GM18909 (cell line): ENCODE measurements around the gene SIGMAR1.
"Not testable (repeated sequence)": the region's sequence is repeated elsewhere in the genome, so short reads cannot be mapped to it uniquely, and the experiment has no call there.

Source experiments
- ATAC-seq: cut with Tn5 transposase; IDR thresholded peaks from one replicate; pipeline ENCODE4 v1.9.1; 2021; ENCODE audit warnings: mild to moderate bottlenecking; ENCODE audit not compliant: unreplicated experiment, poor library complexity

The SIGMAR1 gene

DNA sequence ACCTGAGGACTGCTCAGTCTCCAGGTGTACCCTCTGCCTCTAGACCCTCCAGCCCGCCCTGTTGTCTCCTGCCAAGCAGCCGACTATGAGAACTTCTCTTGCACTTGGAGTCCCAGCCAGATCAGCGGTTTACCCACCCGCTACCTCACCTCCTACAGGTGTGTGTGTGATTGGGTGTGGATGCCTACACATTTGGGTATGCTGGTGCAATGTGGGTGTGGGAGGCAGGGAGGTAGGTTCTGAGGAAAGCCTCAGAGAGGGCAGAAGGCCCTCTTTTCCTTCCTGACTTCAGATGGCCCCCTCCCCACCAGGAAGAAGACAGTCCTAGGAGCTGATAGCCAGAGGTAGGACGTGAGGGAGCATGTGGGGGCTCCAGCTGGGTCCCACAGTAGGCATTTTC, 19.4 kb upstream of the SIGMAR1 start:
- ATAC-seq: no peak

DNA sequence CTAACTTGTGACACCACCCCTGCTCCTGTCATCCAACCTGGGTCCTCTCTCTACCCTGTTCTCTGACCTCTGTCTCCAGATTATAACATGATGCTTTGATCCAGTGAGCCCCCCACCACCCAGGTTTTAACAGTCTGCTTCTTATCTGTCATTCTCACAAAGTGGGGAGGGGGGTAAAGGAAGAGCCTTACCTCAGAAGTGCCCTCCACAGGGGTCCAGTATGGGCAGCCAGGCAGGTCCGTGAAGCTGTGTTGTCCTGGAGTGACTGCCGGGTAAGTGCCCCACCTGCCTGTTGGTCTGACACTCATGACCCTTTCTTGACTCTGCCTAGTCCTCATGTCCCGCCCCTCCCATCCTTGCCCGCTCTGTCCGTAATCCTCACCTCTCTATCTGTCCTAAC, 17.8 kb upstream of the SIGMAR1 start:
- ATAC-seq: no peak

DNA sequence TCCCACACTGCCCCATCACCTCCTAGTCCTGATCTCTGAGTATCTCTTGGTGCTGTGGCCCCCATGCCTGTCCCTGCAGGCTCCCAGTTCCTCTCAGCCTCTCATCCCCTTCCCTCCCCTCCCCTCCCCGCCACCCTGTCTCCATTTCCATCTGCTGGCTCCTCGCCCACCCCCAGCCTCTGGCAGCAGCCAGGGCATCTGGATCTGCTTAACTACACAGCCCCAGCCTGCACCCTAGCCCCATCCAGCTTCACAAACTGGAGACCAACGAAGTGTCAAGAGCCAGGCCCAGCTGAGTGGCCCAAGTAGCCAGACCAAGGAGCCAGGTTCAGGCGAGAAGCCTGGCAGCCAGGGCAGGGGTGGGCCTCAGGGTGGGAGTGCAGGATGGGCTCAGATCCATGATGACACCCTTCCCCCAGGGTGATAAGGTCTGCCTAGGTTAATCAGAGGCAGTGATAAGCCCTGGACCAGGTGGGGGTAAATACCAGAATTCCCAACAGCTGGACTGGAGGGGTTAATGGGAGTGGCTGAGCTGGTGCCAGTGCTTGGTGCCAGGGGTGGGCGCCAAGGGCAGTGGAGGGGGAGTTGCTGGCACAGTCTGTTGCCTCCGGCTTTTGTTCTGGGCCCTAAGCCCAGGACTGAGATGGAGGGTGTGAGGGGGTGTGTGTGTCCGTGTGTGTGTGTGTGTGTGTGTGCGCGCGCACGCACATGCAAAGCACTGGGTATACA, 16.9 kb upstream of the SIGMAR1 start:
- ATAC-seq: no peak

DNA sequence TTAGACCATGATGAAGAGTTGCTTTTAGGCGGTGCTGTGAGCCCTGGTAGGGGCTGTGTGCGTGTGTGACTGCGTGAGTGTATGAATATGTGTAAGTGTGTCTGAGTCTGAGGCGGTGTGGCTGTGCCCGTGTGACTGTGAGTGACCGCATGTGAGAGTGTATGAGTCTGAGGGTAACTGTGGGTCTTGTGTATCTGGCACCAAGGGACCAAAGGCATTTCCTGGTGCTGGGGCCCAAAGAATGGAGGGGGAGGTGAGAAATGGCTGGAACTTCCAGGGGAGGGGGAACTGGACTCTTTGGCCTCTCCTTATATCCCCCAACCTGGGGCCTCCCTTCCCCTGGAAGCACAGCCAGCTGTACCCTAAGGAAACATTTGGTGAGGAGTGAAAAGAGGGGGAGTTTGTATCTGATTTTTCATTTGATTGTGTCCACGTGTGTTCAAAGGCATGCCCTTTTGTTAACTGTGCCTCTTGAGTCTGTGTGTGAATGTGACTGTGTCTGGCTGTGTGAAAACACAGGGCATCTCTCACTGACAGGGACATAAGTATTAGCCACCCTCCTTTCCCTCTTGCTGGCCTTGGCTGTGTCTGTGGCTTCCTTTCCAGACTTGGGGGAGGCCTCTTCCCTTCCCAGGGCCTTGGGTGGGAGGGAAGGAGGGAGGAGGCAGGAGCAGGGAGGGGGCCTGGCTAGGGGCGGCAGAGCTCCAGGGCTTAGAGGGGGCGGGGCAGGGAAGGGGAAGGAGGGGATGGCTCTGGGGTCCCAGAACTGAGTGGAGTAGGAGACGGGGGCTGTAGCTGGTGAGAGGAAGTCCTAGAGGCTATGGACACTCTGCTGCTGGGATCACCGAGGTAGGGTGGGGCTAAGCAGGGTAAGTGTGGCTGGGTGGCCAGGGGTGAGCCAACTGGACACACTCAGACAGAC, 15.8 kb upstream of the SIGMAR1 start:
- ATAC-seq: no peak

DNA sequence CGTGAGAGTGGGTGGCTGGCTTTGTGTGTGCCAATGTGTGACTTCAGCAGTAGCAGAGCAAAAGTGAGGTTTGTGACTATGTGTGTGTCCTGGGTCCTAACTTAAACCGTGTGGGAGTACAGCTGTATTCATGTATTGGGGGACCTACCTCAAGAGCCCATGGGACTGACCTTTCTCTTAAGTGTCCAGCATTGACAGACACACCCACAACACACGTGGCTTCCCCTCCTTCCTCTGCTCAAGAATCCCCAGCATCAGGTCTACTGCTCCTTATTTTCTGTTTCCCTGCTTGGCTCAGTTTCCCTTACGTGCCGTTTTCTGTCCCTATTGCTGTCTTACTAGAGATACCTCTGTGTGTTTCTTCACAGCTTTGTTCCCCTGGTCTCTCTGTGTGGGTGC, 15.0 kb upstream of the SIGMAR1 start:
- no peak for ATAC-seq

DNA sequence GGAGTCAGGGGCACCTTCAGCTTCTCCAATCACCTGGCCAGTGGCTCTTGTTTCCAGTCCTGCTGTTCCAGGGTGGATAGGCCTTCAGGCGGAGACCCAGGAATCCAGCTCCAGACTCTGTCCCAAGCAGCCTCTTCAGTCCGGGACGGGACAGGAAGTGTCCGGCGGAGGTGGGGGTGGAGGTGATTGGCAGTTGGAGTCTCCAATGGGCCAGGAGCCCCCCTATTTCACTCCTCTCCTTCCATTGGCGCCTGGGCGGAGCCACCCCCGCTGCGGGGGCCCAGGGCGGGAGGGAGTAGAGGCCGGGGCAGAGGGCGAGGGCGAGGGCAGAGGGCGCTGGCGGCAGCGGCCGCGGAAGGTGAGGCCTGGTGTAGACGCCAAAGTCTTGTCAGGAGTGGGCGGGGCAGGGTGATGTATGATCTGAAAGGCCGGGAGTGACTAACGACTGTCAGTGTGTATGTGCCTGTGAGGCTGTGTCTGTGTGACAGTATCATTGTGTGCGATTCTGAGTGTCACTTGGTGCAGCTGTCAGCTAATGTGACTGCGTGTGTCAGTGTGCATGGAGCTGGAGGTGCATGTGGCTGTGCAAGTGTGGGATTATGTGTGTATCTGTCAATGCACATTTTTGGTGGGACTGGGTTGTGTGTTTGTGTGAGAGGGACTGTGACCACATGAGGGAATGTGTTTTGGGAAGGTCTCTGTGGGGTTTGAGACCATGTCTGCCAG, 14.5 kb upstream of the SIGMAR1 start, which contains the start of gene IL11RA:
Gene IL11RA, plus strand, starts transcription at position 310 of the 726 bp plus-strand sequence. CDS start 3,033 bp downstream, outside the sequence.
- no peak for ATAC-seq

DNA sequence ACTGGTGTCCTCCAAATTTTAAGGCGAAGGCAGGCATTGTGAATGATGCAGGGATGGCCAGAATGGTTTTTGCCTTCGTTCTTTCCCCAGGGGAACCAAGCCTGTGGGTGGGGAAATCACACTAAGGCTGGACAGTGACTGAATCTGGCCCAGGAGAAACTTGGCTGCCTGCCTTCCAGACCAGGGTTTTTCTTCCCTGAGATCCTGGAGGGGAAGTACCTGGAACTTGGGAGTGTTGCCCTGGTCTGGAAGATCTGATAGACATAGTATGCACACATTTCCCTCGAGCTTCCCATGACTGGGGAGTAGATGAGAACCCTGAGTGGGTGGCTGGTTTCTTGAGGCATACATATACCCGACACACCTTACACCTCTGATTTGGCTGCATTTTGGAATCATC, 13.7 kb upstream of the SIGMAR1 start:
- ATAC-seq: no peak

DNA sequence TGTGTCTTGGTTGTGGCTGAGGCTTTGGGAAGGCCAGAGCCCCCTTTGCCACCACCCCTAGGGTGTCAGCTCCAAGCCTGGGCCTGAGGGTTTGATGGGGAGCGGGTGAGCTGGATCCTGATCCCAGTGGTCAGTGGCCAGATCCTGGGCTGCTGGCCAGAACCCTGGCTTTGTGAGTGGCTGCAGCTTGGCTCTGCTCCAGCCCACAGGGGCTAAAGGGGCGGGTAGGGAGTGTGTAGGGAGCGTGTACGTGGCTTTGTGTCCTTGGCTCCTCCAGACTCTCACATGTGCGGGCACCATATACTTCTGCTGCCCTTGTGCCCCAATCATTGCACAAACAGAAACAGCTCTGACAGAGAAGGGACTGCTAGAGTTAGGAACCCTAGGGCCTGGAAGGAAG, 13.2 kb upstream of the SIGMAR1 start:
- ATAC-seq: no peak

DNA sequence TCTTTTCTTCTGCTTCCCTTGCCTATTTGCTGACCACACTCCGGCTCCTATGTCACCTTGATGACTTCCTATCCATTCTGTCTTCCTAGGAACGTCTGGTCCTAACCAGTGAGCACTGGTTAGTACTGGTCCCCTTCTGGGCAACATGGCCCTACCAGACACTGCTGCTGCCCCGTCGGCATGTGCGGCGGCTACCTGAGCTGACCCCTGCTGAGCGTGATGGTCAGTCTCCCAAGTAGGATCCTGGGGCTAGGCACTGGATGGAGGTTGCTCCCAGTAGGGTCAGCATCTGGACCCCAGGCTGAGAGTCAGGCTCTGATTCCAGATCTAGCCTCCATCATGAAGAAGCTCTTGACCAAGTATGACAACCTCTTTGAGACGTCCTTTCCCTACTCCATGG, 11.1 kb upstream of the SIGMAR1 start:
- ATAC-seq: no peak

DNA sequence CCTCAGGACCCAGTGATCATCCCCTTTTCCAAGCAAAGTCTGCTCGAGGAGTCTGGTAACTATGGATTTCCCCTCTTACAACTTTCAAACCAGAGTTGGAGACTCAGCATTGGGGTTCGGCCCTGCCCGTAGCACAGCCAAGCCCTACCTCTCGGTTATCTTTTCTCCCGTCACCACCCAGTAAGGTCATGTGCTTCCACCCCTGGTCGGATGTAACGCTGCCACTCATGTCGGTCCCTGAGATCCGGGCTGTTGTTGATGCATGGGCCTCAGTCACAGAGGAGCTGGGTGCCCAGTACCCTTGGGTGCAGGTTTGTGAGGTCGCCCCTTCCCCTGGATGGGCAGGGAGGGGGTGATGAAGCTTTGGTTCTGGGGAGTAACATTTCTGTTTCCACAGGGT, 10.1 kb upstream of the SIGMAR1 start:
- ATAC-seq: no peak

DNA sequence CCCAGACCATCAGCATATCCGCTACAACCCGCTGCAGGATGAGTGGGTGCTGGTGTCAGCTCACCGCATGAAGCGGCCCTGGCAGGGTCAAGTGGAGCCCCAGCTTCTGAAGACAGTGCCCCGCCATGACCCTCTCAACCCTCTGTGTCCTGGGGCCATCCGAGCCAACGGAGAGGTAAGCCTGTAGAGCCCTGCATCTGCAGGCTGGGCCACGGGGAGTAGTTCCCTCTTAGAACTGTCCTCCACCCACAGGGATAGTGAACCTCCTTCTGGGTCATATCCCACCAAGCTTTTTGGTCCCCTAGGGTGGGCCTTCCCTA, 9.5 kb upstream of the SIGMAR1 start:
- ATAC-seq: no peak

DNA sequence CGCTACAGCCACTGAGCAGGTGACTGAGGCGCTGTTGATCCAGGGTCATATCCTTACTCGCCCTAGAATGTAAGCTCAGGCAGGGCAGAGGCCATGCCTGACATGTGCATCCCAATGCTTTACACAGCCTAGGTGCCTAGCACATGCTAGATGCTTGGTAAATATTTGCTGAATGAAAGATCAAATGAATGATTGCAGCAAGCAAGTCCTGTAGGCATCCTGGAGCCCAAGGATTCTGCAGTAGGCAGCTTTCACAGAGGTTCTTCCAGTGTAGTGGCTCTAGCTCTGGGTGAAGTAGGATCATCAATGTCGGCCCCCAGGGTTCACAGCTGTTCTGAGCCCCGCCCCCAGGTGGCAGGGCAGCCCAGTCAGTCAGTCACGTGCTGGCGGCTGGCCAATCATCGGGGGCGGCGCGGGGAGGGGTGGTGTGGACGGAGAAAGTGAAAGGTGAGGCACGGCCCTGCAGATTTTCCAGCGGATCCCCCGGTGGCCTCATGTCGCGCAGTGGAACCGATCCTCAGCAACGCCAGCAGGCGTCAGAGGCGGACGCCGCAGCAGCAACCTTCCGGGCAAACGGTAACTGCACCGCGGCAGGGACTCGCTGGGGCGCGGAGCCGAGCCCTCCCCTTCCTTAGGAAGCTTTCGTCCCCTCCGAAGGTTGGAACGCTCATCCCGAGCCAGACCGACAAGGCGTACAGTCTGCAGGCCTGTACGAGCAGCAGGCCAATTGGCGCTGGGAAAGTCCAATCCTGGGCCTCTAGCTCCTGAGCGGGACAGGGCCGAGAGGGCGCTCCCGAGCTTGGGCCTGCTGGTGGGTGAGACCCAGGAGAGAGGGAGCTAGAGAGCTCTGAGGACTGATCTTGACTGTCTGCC, 8.9 kb upstream of the SIGMAR1 start, which contains the start of gene GALT:
Gene GALT, plus strand, starts transcription at position 465 of the 873 bp plus-strand sequence. Its CDS starts 30 bp downstream, at position 495.
- peak; percentile 91 for ATAC-seq

DNA sequence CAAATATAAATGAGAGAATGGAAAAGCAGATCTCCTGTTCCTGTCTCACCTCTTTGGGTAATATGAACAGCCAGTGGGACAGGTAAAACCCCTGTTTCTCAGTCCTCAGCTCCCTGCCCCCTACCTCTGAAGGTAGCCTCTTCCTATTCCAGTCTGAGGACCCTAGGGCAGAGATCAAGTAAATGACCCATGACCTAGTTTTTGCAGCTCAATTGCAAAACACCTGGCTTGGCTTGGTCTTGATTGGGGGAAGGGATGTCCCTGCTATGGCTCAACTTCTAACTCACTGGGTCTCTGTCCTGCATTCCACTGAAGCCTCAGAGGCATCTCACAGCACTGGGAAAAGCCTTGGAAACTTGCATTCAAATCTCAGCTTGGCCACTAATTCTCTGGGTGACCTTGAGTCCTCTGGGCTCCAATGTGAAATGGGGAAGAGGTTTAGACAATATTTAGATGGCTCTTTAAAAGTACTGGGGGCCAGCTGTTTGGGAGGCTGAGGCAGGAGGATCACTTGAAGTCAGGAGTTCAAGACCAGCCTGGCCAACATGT, 7.3 kb upstream of the SIGMAR1 start:
- ATAC-seq: no peak

DNA sequence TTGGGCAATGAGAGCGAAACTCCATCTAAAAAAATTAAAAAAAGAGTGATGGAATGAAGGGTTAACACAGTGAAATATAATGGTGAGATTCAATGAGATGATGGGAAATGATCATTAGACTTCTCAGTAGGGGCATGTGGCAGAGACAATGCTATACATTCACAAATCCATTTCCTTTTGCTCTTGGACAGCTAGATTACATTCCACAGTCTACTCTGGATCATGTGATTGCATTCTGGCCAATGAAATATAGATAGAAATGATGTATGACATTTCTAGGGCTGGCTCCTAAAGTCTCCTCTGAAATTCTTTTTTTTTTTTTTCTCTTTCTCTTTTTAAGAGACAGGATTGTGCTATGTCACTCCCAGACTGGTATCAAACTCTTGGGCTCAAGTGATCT, 5.1 kb upstream of the SIGMAR1 start:
- no peak for ATAC-seq

DNA sequence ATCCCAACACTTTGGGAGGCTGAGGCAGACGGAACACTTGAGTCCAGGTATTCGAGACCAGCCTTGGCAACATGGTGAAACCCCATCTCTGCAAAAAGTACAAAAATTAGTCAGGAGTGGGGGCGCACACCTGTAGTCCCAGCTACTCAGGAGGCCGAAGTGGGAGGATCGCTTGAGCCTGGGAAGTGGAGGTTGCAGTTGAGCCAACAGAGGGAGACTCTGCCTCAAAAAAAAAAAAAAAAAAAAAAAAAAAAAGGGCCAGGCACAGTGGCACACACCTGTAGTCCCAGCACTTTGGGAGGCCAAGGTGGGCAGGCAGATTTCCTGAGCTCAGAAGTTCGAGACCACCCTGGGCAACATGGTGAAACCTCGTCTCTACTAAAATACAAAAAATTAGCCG, 1.7 kb upstream of the SIGMAR1 start:
- ATAC-seq: not testable (repeated sequence)

DNA sequence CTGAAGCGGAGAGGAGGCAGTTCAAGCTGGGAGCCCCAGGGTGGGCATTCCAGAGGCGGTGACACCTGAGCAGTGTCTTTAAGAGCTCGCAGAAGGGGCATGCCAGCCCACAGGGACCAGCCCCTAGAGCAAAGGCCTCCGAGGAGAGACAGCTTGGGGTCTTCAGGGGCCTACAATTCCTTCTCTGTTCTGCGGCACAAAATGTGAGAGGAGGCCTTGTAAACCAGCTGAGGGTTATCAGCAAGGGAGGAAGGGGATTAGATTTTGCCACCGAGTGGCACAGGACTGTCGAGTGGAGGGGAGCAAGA, 505 bp upstream of the SIGMAR1 start:
- ATAC-seq: no peak

DNA sequence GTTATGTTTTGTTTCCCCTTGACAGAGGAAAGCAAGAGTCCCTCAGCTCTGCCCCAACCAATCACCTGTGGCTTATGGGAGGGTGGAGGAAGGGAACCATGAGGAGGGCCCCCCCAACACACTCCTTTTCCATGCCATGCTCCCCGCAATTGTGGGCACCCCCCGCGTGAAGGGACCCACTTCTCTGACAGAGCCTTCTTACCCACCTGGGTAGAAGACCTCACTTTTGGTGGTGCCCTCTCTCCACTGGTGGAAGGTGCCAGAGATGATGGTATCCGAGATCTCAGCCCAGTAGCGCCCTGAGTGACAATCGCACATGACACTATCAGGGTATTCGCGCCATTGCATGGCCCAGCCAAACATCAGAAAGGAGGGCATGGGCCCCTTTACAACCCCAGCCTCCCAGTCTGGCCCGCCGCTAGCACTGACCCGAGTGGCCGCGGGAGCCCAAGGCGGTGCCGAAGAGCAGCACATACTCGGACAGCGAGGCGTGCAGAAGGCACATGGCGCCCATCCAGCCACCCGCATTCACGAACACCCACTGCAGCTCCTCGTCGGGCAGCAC, 714 bp downstream of the SIGMAR1 start:
- no peak for ATAC-seq

DNA sequence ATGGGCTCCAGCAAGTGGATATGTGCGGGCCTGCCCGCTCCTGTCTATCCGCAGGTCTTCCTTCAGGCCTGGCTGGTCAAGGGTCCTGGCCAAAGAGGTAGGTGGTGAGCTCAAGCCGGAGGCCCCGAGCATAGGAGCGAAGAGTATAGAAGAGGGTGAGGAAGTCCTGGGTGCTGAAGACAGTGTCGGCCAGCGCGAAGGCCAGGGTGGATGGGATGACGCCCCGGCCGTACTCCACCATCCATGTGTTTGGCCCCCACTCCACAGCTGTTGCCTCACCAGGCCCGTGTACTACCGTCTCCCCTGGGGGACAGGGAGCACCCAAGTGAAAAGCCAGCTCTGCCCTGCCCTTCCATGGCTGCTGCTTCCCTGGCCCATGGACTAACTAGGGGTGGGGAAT, 2.0 kb downstream of the SIGMAR1 start:
- no peak for ATAC-seq

DNA sequence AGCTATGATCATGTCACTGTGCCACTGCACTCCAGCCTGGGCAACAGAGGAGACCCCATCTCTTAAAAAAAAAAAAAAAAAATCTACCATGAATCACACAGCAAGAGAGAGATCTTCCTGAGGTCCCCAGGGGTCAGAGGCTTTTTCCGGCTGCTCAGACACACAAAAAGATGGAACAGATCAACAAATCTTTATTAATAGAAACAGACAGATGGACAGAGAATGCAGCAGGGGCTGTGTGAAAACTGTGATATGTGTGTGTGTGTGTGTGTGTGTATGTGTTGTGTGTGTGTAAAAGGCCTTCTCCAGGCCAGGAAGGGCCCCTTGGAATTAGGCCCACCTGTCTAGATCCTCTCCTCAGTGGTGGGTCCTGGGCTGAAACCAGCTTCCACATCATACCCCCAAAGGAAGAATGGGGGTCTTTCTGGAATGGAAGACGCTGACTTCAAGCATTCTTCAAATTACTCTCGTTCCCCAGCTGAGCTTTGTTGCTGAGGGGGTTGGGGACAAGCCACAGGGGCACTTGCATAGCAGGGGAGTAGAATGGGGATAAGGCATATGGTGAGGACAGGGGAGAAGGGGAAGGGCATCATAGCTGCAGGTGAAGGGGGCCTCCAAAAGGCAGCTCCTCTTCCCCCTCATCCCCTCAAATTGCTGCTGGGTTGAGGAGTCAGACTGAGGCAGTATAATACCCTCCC, 2.9 kb downstream of the SIGMAR1 start:
- ATAC-seq: no peak
